ENCODE results near the gene TMEM19. TPM values are rescaled to one million over a fixed set of nuclear protein-coding genes. Genes with fewer than 3 reads are reported as not detected.

TMEM19 gene
- total RNA-seq, 4 donors from 2014 or later: 20.4 to 47.6 (median 38.6) TPM

- 45 to 70% methylated on average over 2 of the region's 2 CpGs for WGBS, 2 donors
- intact Hi-C loops (cut with DNase I; ENCODE audit: low total_unique reads): no loop called here
- no peak overlapping the region for H3K4me3 ChIP-seq (ENCODE audit: low read depth, poor library complexity, severe bottlenecking)
- DNase-seq (ENCODE audit: low spot score in 2 of 2): no peak
- TF ChIP-seq POLR2A (IDR thresholded peaks at IDR 0.05): no peak
- no peak for TF ChIP-seq CTCF (IDR thresholded peaks at IDR 0.05)
Measured at GRCh38 chr12:71704920-71705319, 19.0 kb downstream of the TMEM19 start.

GRCh38 chr12:71708658-71709057, 22.8 kb downstream of the TMEM19 start:
- WGBS, 2 donors: 42 to 73% methylated on average over 1 of the region's 1 CpG
- no peak overlapping the region for H3K4me3 ChIP-seq (ENCODE audit: low read depth, poor library complexity, severe bottlenecking)
- intact Hi-C loops (cut with DNase I; ENCODE audit: low total_unique reads): no loop called here
- DNase-seq (ENCODE audit: low spot score in 2 of 2): no peak
- no peak for TF ChIP-seq CTCF (IDR thresholded peaks at IDR 0.05)
- no peak for TF ChIP-seq POLR2A (IDR thresholded peaks at IDR 0.05)

- intact Hi-C loops (cut with DNase I; ENCODE audit: low total_unique reads): no loop called here
- no peak overlapping the region for H3K4me3 ChIP-seq (ENCODE audit: low read depth, poor library complexity, severe bottlenecking)
- WGBS, 2 donors: 73 to 78% methylated on average over 7 of the region's 7 CpGs
- no peak for DNase-seq (ENCODE audit: low spot score in 2 of 2)
- no peak for TF ChIP-seq CTCF (IDR thresholded peaks at IDR 0.05)
- no peak for TF ChIP-seq POLR2A (IDR thresholded peaks at IDR 0.05)
Measured at GRCh38 chr12:71710276-71711125, 24.6 kb downstream of the TMEM19 start.

GRCh38 chr12:71718611-71719010, 32.7 kb downstream of the TMEM19 start:
- TF ChIP-seq POLR2A (IDR thresholded peaks at IDR 0.05): no peak
- TF ChIP-seq CTCF (IDR thresholded peaks at IDR 0.05): no peak
- no peak overlapping the region for H3K4me3 ChIP-seq (ENCODE audit: low read depth, poor library complexity, severe bottlenecking)
- no peak for DNase-seq (ENCODE audit: low spot score in 2 of 2)
- intact Hi-C loops (cut with DNase I; ENCODE audit: low total_unique reads): no loop called here

- intact Hi-C loops (cut with DNase I; ENCODE audit: low total_unique reads): no loop called here
- no peak for DNase-seq (ENCODE audit: low spot score in 2 of 2)
- 51 to 64% methylated on average over 5 of the region's 5 CpGs for WGBS, 2 donors
- H3K4me3 ChIP-seq (ENCODE audit: low read depth, poor library complexity, severe bottlenecking): no peak overlapping the region
- TF ChIP-seq CTCF (IDR thresholded peaks at IDR 0.05) (no peak), POLR2A (IDR thresholded peaks at IDR 0.05) (no peak)
Measured at GRCh38 chr12:71719647-71720370, 33.9 kb downstream of the TMEM19 start.

All from lower leg skin (tissue), 4 donors.